DND-41 (cell line): Measurements from ENCODE around the gene HNF1A.

ENCODE experiments used
- CTCF ChIP-seq: IDR thresholded peaks from 2 replicates; pipeline ENCODE4 v1.5.1; 2012; ENCODE audit warnings: borderline replicate concordance, low read length, moderate library complexity, mild to moderate bottlenecking; ENCODE audit not compliant: poor library complexity, severe bottlenecking; ENCODE audit errors: extremely low read depth
- EZH2 ChIP-seq: IDR thresholded peaks from 3 replicates; pipeline ENCODE4 v1.6.1; 2012; ENCODE audit warnings: borderline replicate concordance, low read depth, mild to moderate bottlenecking, moderate library complexity, low read length, inconsistent platforms; ENCODE audit not compliant: severe bottlenecking

GRCh38 chr12:120994059-120994458 is 15.7 kb downstream of the HNF1A start:
- no peak for TF ChIP-seq EZH2
- TF ChIP-seq CTCF = no peak
